Panc1 (cell line): ENCODE measurements around the gene CD164L2. TPM values are rescaled to one million over a fixed set of nuclear protein-coding genes. Genes with fewer than 3 reads are reported as not detected.

Experiments
- ATAC-seq: fragments of 200-7000 bp; cut with Tn5 transposase; 2 replicates; pipeline ENCODE4 v1.9.1; 2020; ENCODE audit warnings: mild to moderate bottlenecking, moderate library complexity
- BruUV-seq: library from RNA; stranded (reverse); fragments of 400-500 nt; replicated peaks from 2 replicates; lab custom pipeline; 2021; lab: Mats Ljungman, UMichigan
- CTCF ChIA-PET: fragments of 300-600 bp; sonication (Branson Sonifier 250); formaldehyde crosslinking; loops from one replicate; lab custom pipeline; 2022; ENCODE audit warnings: antibody characterized with exemption; lab: Charles Lee
- POLR2A ChIA-PET: fragments of 300-600 bp; sonication (Branson Sonifier 250); formaldehyde crosslinking; loops from one replicate; lab custom pipeline; 2022; ENCODE audit warnings: antibody characterized with exemption; lab: Charles Lee
- DNase-seq: peaks from one replicate; pipeline ENCODE4 v3.0.0-alpha.2; 2010; ENCODE audit warnings: low read depth, low spot score
- H3K27ac ChIP-seq: 2 replicates; pipeline ENCODE4 v1.5.1; 2011; ENCODE audit warnings: mild to moderate bottlenecking, low read length, inconsistent platforms
- H3K27me3 ChIP-seq: fragments of 200-500 bp; sonication (Bioruptor generic); 2 replicates; pipeline ENCODE4 v1.6.0; 2014; ENCODE audit warnings: low read length, inconsistent platforms; ENCODE audit not compliant: control insufficient read depth, insufficient read depth
- H3K36me3 ChIP-seq: fragments of 200-500 bp; sonication (Bioruptor generic); 2 replicates; pipeline ENCODE4 v1.5.1; 2014; ENCODE audit warnings: inconsistent platforms, mild to moderate bottlenecking, low read length, moderate library complexity; ENCODE audit not compliant: control insufficient read depth, insufficient read depth
- H3K4me1 ChIP-seq: 2 replicates; pipeline ENCODE4 v1.5.1; 2011; ENCODE audit warnings: inconsistent platforms, mild to moderate bottlenecking, low read length, moderate library complexity; ENCODE audit not compliant: control insufficient read depth, insufficient read depth
- H3K4me3 ChIP-seq, 2 experiments: 2 replicates each; pipeline ENCODE4 v1.5.1; 2011 to 2012; ENCODE audit warnings: low read depth in 2 of 2, low read length in 2 of 2, mild to moderate bottlenecking in 2 of 2, inconsistent platforms in 1 of 2, moderate library complexity in 1 of 2
- H3K9me3 ChIP-seq: fragments of 200-500 bp; sonication (Bioruptor generic); 2 replicates; pipeline ENCODE4 v1.5.1; 2014; ENCODE audit warnings: low read depth, mild to moderate bottlenecking, inconsistent platforms, low read length, moderate library complexity; ENCODE audit not compliant: control insufficient read depth, insufficient read depth
- CTCF ChIP-seq: fragments of 450-650 bp; IDR thresholded peaks from 2 replicates; pipeline ENCODE4 v1.5.1; 2017; ENCODE audit warnings: mild to moderate bottlenecking
- POLR2AphosphoS5 ChIP-seq: IDR thresholded peaks from 2 replicates; pipeline ENCODE4 v1.6.1; 2012; ENCODE audit warnings: mild to moderate bottlenecking, low read depth, low read length, moderate library complexity
- SIN3A ChIP-seq: IDR thresholded peaks from 2 replicates; pipeline ENCODE4 v1.6.1; 2012; ENCODE audit warnings: low read depth, mild to moderate bottlenecking, low read length, moderate library complexity, borderline replicate concordance; ENCODE audit not compliant: insufficient read depth
- TCF7L2 ChIP-seq: IDR thresholded peaks from 2 replicates; pipeline ENCODE4 v1.6.1; 2011; ENCODE audit warnings: mild to moderate bottlenecking, low read depth, low read length, inconsistent platforms
- in situ Hi-C: cut with HindIII; loops from 2 replicates; pipeline ENCODE4 v1.10.0; 2016; ENCODE audit warnings: low sequenced_read_pairs, low pct_unique_long_range_greater_than_20kb
- intact Hi-C: fragments of 100-400 bp; cut with micrococcal nuclease; formaldehyde crosslinking; loops from one replicate; pipeline ENCODE4 v1.10.0; 2022; ENCODE audit not compliant: unreplicated experiment
- total RNA-seq: library from RNA; stranded (reverse); gene quantifications from one replicate; pipeline ENCODE4 v1.2.1, GENCODE V29; 2021; ENCODE audit not compliant: unreplicated experiment
- TF ChIP-seq, protein P1 (sequence below), 2 experiments: IDR thresholded peaks; 2 replicates each; pipeline ENCODE4 v1.6.1; 2011 to 2012; ENCODE audit warnings: low read depth in 2 of 2, control low read depth in 1 of 2, low read length in 1 of 2, mild to moderate bottlenecking in 1 of 2, moderate library complexity in 1 of 2; ENCODE audit not compliant: insufficient read depth in 1 of 2

CD164L2 gene
- total RNA-seq, 1 experiment from 2014 or later = 0.13 TPM

DNA sequence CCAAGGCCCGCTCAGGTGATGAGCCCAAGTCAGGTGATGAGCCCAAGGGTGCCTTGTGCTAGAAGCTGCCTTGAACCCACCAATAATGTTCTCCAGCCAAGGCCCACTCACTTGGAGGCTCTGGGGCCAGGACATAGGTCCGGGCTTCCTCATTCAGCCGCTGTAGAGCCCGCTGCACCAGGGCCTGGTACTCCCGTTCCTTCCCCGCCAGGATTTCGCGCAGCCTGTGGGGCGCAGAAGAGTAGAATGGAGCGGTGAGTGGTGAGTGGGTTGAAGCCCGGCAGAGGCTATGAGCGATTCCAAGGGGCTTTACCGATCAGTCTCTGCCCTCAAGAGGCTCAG lies 26.9 kb downstream of the CD164L2 start:
- ChIA-PET CTCF (no interaction called here), POLR2A (no interaction called here)
- ATAC-seq = no peak
- H3K4me1 ChIP-seq = peaks cover 5% of the 10 kb centered on the region
- no peaks in the 10 kb centered on the region for H3K9me3 ChIP-seq
- H3K27ac ChIP-seq = no peak overlapping the region
- TF ChIP-seq SIN3A = no peak
- no peak for TF ChIP-seq POLR2AphosphoS5
- TF ChIP-seq, protein P1, sequence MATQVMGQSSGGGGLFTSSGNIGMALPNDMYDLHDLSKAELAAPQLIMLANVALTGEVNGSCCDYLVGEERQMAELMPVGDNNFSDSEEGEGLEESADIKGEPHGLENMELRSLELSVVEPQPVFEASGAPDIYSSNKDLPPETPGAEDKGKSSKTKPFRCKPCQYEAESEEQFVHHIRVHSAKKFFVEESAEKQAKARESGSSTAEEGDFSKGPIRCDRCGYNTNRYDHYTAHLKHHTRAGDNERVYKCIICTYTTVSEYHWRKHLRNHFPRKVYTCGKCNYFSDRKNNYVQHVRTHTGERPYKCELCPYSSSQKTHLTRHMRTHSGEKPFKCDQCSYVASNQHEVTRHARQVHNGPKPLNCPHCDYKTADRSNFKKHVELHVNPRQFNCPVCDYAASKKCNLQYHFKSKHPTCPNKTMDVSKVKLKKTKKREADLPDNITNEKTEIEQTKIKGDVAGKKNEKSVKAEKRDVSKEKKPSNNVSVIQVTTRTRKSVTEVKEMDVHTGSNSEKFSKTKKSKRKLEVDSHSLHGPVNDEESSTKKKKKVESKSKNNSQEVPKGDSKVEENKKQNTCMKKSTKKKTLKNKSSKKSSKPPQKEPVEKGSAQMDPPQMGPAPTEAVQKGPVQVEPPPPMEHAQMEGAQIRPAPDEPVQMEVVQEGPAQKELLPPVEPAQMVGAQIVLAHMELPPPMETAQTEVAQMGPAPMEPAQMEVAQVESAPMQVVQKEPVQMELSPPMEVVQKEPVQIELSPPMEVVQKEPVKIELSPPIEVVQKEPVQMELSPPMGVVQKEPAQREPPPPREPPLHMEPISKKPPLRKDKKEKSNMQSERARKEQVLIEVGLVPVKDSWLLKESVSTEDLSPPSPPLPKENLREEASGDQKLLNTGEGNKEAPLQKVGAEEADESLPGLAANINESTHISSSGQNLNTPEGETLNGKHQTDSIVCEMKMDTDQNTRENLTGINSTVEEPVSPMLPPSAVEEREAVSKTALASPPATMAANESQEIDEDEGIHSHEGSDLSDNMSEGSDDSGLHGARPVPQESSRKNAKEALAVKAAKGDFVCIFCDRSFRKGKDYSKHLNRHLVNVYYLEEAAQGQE (IDR thresholded peaks at IDR 0.05; ENCODE audit: insufficient read depth in 1 of 2, low read depth in 2 of 2, low read length in 1 of 2) = no peak
- no peak for TF ChIP-seq CTCF
- no peak for TF ChIP-seq TCF7L2
- H3K36me3 ChIP-seq = no peaks in the 10 kb centered on the region; the same call in 1 of the 2 replicates
- no peak for DNase-seq
- in situ Hi-C loops (no loop called here), intact Hi-C loops (no loop called here)
- H3K27me3 ChIP-seq = no peaks in the 10 kb centered on the region
- no TSS peak for BruUV-seq
- H3K4me3 ChIP-seq = no peak overlapping the region

DNA sequence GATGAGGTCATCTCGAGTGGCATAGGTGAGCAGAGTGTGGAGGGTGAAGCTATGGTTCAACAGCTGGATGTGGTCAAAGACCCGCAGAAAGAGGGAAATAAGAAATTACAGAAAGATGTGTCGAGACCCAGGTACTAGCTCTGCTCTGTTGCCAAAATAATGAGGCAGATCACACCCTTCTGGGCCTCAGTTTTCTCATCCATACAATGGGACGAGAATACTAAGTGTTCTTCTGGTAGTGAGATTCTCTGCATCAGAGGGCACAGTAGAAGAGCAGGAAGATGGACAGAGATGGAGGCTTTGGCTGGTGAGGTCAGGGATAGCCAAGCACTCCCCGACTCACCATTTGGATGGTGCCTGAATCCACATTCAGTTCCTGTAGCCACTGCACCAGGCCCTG lies 27.4 kb downstream of the CD164L2 start:
- Histone ChIP-seq H3K9me3 (no peaks in the 10 kb centered on the region), H3K4me1 (peaks cover 8% of the 10 kb centered on the region), H3K27me3 (no peaks in the 10 kb centered on the region), H3K4me3 (no peak overlapping the region), H3K36me3 (no peaks in the 10 kb centered on the region; the same call in 1 of the 2 replicates), H3K27ac (no peak overlapping the region)
- CTCF ChIA-PET = interaction anchor here (0.5 to 1.1 kb wide), 2 partner anchors 10 to 168 kb away, joined by 3 to 5 read pairs; no protein-coding TSS in a partner anchor
- no TSS peak for BruUV-seq
- in situ Hi-C loops (no loop called here), intact Hi-C loops (no loop called here)
- DNase-seq = no peak
- no peak for TF ChIP-seq CTCF
- TF ChIP-seq TCF7L2 = no peak
- no peak for TF ChIP-seq SIN3A
- TF ChIP-seq, protein P1 (IDR thresholded peaks at IDR 0.05; ENCODE audit: insufficient read depth in 1 of 2, low read depth in 2 of 2, low read length in 1 of 2) = no peak
- no peak for TF ChIP-seq POLR2AphosphoS5
- no peak for ATAC-seq
- POLR2A ChIA-PET = no interaction called here
